GM23248 (cell line): ENCODE measurements around the gene EDAR. TPM values are rescaled to one million over a fixed set of nuclear protein-coding genes. Genes with fewer than 3 reads are reported as not detected.

Experiments used
- DNase-seq: peaks from one replicate; pipeline ENCODE4 v3.0.0-alpha.2; 2015
- H2AFZ ChIP-seq: fragments of 200-600 bp; sonication (generic); 2 replicates; pipeline ENCODE4 v1.6.1; 2016; ENCODE audit warnings: antibody characterized with exemption
- H3F3A ChIP-seq: fragments of 200-600 bp; sonication (generic); 2 replicates; pipeline ENCODE4 v1.6.1; 2016; ENCODE audit warnings: mild to moderate bottlenecking, antibody characterized with exemption, mixed run types; ENCODE audit not compliant: insufficient read depth
- H3K27ac ChIP-seq: fragments of 200-600 bp; sonication (generic); 2 replicates; pipeline ENCODE4 v1.5.1; 2016; ENCODE audit warnings: mild to moderate bottlenecking
- H3K27me3 ChIP-seq: fragments of 200-600 bp; sonication (generic); replicated peaks from 2 replicates; pipeline ENCODE4 v1.6.1; 2016; ENCODE audit warnings: mild to moderate bottlenecking; ENCODE audit not compliant: insufficient read depth
- H3K36me3 ChIP-seq: fragments of 200-600 bp; sonication (generic); 2 replicates; pipeline ENCODE4 v1.6.1; 2016; ENCODE audit warnings: low read depth, mild to moderate bottlenecking
- H3K4me1 ChIP-seq: fragments of 200-600 bp; sonication (generic); 2 replicates; pipeline ENCODE4 v1.6.1; 2016; ENCODE audit warnings: mild to moderate bottlenecking; ENCODE audit not compliant: insufficient read depth
- H3K4me2 ChIP-seq: fragments of 200-600 bp; sonication (generic); one replicate; pipeline ENCODE4 v1.6.1; 2016; ENCODE audit warnings: mild to moderate bottlenecking; ENCODE audit not compliant: unreplicated experiment
- H3K4me3 ChIP-seq: fragments of 200-600 bp; sonication (generic); 2 replicates; pipeline ENCODE4 v1.5.1; 2016; ENCODE audit warnings: mild to moderate bottlenecking
- H3K79me2 ChIP-seq: fragments of 200-600 bp; sonication (generic); 2 replicates; pipeline ENCODE4 v1.6.1; 2016; ENCODE audit warnings: mild to moderate bottlenecking; ENCODE audit not compliant: insufficient read depth
- H3K9ac ChIP-seq: fragments of 200-600 bp; sonication (generic); 2 replicates; pipeline ENCODE4 v1.6.1; 2016; ENCODE audit warnings: mild to moderate bottlenecking
- H3K9me2 ChIP-seq: fragments of 200-600 bp; sonication (generic); 2 replicates; pipeline ENCODE4 v1.6.1; 2016; ENCODE audit warnings: mixed run types, mild to moderate bottlenecking, moderate library complexity; ENCODE audit not compliant: insufficient read depth
- H3K9me3 ChIP-seq: fragments of 200-600 bp; sonication (generic); one replicate; pipeline ENCODE4 v1.6.1; 2017; ENCODE audit warnings: low read depth
- H4K20me1 ChIP-seq: fragments of 200-600 bp; sonication (generic); 2 replicates; pipeline ENCODE4 v1.6.0; 2016; ENCODE audit not compliant: insufficient read depth
- EZH2 ChIP-seq: fragments of 200-600 bp; sonication (generic); IDR thresholded peaks from 2 replicates; pipeline ENCODE4 v1.6.1; 2018; ENCODE audit warnings: antibody characterized with exemption, mild to moderate bottlenecking; ENCODE audit not compliant: insufficient read depth, poor library complexity, severe bottlenecking
- EZH2phosphoT487 ChIP-seq: fragments of 200-600 bp; sonication (generic); IDR thresholded peaks from 2 replicates; pipeline ENCODE4 v1.6.1; 2018; ENCODE audit warnings: antibody characterized with exemption, moderate library complexity, mild to moderate bottlenecking, low read depth; ENCODE audit not compliant: insufficient read depth
- WGBS, 2 experiments: methylation state at CpG; one replicate each; pipeline ENCODE4 v1.1.6; 2015 to 2017; ENCODE audit warnings: low lambda C conversion rate in 2 of 2, low coverage in 1 of 2; ENCODE audit errors: missing lambda C conversion rate in 2 of 2; 5-methylcytosine and 5-hydroxymethylcytosine counted together
- in situ Hi-C: fragments of 300-500 bp; cut with MboI; formaldehyde crosslinking; loops from 2 replicates; pipeline ENCODE4 v1.15.0; 2020
- polyA plus RNA-seq: library from polyadenylated mRNA; unstranded; fragments of >200 nt; fragmentation: Nextera tagmentation; extraction: Ambion mirVana; gene quantifications from 2 replicates; pipeline ENCODE4 v1.2.1, GENCODE V29; 2016
- total RNA-seq: library from RNA; depleted of rRNA; stranded (reverse); fragments of >200 nt; shearing (Covaris generic); gene quantifications from 2 replicates; pipeline ENCODE4 v1.2.3, GENCODE V29; 2014

Gene EDAR
- total and polyA plus RNA-seq, 2 experiments from 2014 or later: not detected

DNA sequence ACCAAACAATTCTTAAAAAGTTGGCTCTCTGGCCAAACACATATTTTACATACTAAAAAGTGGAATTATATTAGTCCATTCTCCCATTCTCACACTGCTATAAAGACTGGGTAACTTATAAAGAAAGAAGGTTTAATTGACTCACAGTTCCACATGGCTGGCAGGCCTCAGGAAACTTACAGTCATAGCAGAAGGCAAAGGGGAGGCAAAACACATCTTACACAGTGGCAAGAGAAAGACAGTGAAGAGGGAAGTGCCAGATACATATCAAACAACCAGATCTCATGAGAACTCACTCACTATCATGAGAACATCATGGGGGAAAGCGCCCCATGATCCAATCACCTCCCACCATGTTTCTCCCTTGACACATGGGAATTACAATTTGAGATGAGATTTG lies 42.6 kb downstream of the EDAR start:
- WGBS, 2 experiments: 74 to 75% methylated on average over 1 of the region's 1 CpG
- Histone ChIP-seq H3K36me3 (no peaks in the 10 kb centered on the region), H3K4me2 (no peak overlapping the region), H3F3A (no peaks in the 10 kb centered on the region), H4K20me1 (no peaks in the 10 kb centered on the region), H3K27ac (no peak overlapping the region), H3K4me3 (no peak overlapping the region), H3K79me2 (no peaks in the 10 kb centered on the region), H2AFZ (no peak overlapping the region), H3K9me3 (no peaks in the 10 kb centered on the region), H3K27me3 (peaks cover 50% of the 10 kb centered on the region), H3K9ac (no peak overlapping the region), H3K4me1 (no peaks in the 10 kb centered on the region), H3K9me2 (no peaks in the 10 kb centered on the region)
- DNase-seq: no peak
- no peak for TF ChIP-seq EZH2phosphoT487
- TF ChIP-seq EZH2: no peak
- in situ Hi-C loops: no loop called here

DNA sequence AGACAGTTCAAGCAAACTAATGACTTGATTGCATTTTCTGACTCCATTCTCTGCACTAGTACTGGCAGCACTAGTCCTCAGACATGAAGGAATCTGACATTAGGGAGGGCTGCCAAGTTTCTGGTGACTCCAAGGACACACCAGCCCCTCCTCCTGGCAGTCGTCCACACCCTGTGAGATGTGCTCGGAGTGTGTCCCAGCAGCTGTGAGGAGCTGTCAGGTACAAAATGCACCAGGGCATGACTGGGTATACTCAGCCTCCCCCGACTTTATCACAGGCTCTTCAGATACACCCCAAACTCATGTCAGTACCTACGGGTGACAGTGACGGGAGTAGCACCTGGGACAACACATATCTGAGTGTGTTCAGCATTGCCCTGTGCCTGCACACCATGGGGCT lies 43.1 kb downstream of the EDAR start:
- Histone ChIP-seq H3K36me3 (no peaks in the 10 kb centered on the region), H4K20me1 (no peaks in the 10 kb centered on the region), H3K27ac (no peak overlapping the region), H3K4me3 (no peak overlapping the region), H3K9me3 (no peaks in the 10 kb centered on the region), H3K27me3 (peaks cover 50% of the 10 kb centered on the region), H3K4me2 (no peak overlapping the region), H2AFZ (no peak overlapping the region), H3K9ac (no peak overlapping the region), H3F3A (no peaks in the 10 kb centered on the region), H3K4me1 (no peaks in the 10 kb centered on the region), H3K9me2 (no peaks in the 10 kb centered on the region), H3K79me2 (no peaks in the 10 kb centered on the region)
- no peak for TF ChIP-seq EZH2phosphoT487
- no peak for TF ChIP-seq EZH2
- in situ Hi-C loops: no loop called here
- 23 to 24% methylated on average over 5 of the region's 5 CpGs for WGBS, 2 experiments
- DNase-seq: no peak

DNA sequence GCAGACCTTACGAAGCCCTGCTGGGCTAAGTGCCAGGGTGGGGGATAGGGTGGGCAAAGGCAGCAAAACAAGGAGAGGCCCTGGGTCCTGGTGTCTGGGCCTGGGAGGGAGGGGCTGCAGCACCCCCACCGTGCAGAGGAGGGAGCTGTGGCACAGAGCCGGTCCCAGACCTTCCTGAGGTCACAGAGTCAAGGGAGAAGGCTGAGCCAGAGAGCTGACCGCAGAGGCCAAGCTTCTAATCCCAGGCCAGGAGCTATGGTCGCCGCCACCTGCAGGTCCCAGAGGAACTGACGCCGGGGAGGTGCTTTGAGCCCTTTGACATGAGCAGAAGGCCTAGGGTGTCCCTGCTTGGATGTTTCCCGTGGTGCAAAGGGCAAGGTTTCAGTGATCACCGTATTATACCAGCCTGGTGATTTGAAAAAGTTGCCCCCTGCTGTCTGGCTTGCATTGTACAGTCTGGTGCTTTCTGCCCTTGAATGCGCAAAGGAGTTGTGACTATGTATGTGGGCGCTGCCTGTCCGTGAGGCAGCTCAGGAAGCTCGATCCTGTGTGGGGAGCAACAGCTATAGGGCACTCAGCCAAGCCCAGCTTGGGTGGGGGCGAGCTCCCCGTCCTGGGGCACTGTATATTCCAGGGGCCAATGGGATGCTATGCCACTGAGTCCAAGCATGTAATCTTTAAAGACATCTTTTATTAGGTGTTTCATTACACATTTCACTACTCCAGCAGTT lies 44.3 kb downstream of the EDAR start:
- no peak for DNase-seq
- H3K4me3 ChIP-seq: no peak overlapping the region
- no peak overlapping the region for H3K27ac ChIP-seq
- H3K9ac ChIP-seq: no peak overlapping the region
- 49 to 51% methylated on average over 14 to 16 of the region's 16 CpGs for WGBS, 2 experiments
- in situ Hi-C loops: no loop called here
- H2AFZ ChIP-seq: no peak overlapping the region
- no peaks in the 10 kb centered on the region for H3K9me3 ChIP-seq
- H3K9me2 ChIP-seq: no peaks in the 10 kb centered on the region
- peaks cover 60% of the 10 kb centered on the region for H3K27me3 ChIP-seq
- H3K4me2 ChIP-seq: no peak overlapping the region
- no peaks in the 10 kb centered on the region for H3K36me3 ChIP-seq
- no peak for TF ChIP-seq EZH2
- H4K20me1 ChIP-seq: no peaks in the 10 kb centered on the region
- H3K79me2 ChIP-seq: no peaks in the 10 kb centered on the region
- H3F3A ChIP-seq: no peaks in the 10 kb centered on the region
- H3K4me1 ChIP-seq: no peaks in the 10 kb centered on the region

DNA sequence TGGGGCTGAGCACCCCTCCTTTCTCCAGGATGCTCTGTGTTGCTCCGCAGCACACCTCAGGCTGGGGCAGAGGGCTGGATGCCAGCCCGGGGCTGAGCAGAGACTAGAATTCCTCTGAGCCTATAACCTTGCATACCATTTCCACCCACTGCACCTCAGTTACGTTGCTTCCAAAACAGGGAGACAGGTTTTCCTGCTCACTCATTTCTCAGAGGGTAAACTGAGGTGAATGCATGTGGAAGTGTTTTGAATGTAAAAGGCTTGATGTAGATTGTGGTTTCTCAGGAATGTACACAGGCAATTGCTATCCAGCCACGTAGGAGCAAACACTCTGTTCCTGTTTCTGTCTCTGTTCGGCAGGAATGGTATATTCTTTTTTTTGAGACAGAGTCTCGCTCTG lies 45.3 kb downstream of the EDAR start:
- TF ChIP-seq EZH2 (no peak), EZH2phosphoT487 (no peak)
- H3K9me2 ChIP-seq: no peaks in the 10 kb centered on the region
- no peak for DNase-seq
- no peak overlapping the region for H3K27ac ChIP-seq
- no peaks in the 10 kb centered on the region for H3K79me2 ChIP-seq
- H3K27me3 ChIP-seq: peaks cover 63% of the 10 kb centered on the region
- no peaks in the 10 kb centered on the region for H3F3A ChIP-seq
- no peak overlapping the region for H3K9ac ChIP-seq
- no peaks in the 10 kb centered on the region for H3K36me3 ChIP-seq
- WGBS, 2 experiments: 49 to 50% methylated on average over 6 of the region's 6 CpGs
- no peak overlapping the region for H3K4me3 ChIP-seq
- H3K4me2 ChIP-seq: no peak overlapping the region
- no peaks in the 10 kb centered on the region for H3K9me3 ChIP-seq
- no peak overlapping the region for H2AFZ ChIP-seq
- no peaks in the 10 kb centered on the region for H4K20me1 ChIP-seq
- no peaks in the 10 kb centered on the region for H3K4me1 ChIP-seq
- in situ Hi-C loops: no loop called here

DNA sequence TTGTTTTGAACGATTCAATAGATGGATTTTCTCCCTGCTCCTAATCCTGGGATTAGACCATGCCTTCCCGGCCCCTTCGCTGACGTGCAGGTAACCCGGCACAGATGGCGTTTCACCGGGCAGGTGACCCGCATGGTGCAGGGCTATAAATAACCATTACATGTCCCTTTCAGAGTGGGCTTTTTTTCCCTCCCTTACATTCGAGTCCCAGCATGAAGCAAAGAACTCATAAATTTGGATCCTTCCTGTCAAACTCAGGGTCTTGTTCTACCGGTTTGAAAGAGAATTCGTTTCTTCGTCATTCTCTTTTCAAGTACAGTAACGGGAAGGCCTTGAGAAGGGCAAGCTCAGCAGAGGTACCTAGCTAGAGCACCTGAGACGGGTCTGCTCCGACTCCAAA lies 46.1 kb downstream of the EDAR start:
- 54 to 56% methylated on average over 15 of the region's 15 CpGs for WGBS, 2 experiments
- no peak overlapping the region for H3K4me3 ChIP-seq
- H2AFZ ChIP-seq: no peak overlapping the region
- H3K27ac ChIP-seq: no peak overlapping the region
- no peaks in the 10 kb centered on the region for H3F3A ChIP-seq
- DNase-seq: no peak
- no peak overlapping the region for H3K4me2 ChIP-seq
- H3K27me3 ChIP-seq: peaks cover 60% of the 10 kb centered on the region
- in situ Hi-C loops: no loop called here
- no peaks in the 10 kb centered on the region for H3K79me2 ChIP-seq
- H3K36me3 ChIP-seq: no peaks in the 10 kb centered on the region
- H4K20me1 ChIP-seq: no peaks in the 10 kb centered on the region
- TF ChIP-seq EZH2: no peak
- no peak for TF ChIP-seq EZH2phosphoT487
- no peaks in the 10 kb centered on the region for H3K4me1 ChIP-seq
- no peak overlapping the region for H3K9ac ChIP-seq
- H3K9me2 ChIP-seq: no peaks in the 10 kb centered on the region
- no peaks in the 10 kb centered on the region for H3K9me3 ChIP-seq
